ENCODE measurements around the gene EXOSC7.

Gene EXOSC7

GRCh38 chr3:45057557-45057956, 81.5 kb downstream of the EXOSC7 start:
- Histone ChIP-seq H3K27ac (ENCODE audit: low read depth, low read length) (no peak overlapping the region), H3K9ac (ENCODE audit: low read depth, low read length) (no peak overlapping the region), H3K36me3 (ENCODE audit: insufficient read depth, low read length) (no peaks in the 10 kb centered on the region), H3K27me3 (ENCODE audit: insufficient read depth, low read length) (peaks cover 58% of the 10 kb centered on the region), H3K4me3 (ENCODE audit: low read length) (no peak overlapping the region), H3K4me1 (ENCODE audit: insufficient read depth, low read length) (peaks cover 22% of the 10 kb centered on the region), H3K9me3 (ENCODE audit: insufficient read depth, low read depth, low read length) (no peaks in the 10 kb centered on the region)
- WGBS, result 87% methylated on average over 3 of the region's 3 CpGs

- H3K4me3 ChIP-seq (ENCODE audit: low read length), result no peak overlapping the region
- WGBS, result 94% methylated on average over 2 of the region's 2 CpGs
- H3K27me3 ChIP-seq (ENCODE audit: insufficient read depth, low read length), result peaks cover 58% of the 10 kb centered on the region
- H3K36me3 ChIP-seq (ENCODE audit: insufficient read depth, low read length), result no peaks in the 10 kb centered on the region
- no peak overlapping the region for H3K9ac ChIP-seq (ENCODE audit: low read depth, low read length)
- no peaks in the 10 kb centered on the region for H3K9me3 ChIP-seq (ENCODE audit: insufficient read depth, low read depth, low read length)
- peaks cover 22% of the 10 kb centered on the region for H3K4me1 ChIP-seq (ENCODE audit: insufficient read depth, low read length)
- no peak overlapping the region for H3K27ac ChIP-seq (ENCODE audit: low read depth, low read length)
Observed at GRCh38 chr3:45059132-45059531, 83.1 kb downstream of the EXOSC7 start.

GRCh38 chr3:45060165-45060892, 84.3 kb downstream of the EXOSC7 start:
- Histone ChIP-seq H3K4me1 (ENCODE audit: insufficient read depth, low read length) (peaks cover 16% of the 10 kb centered on the region), H3K27me3 (ENCODE audit: insufficient read depth, low read length) (peaks cover 50% of the 10 kb centered on the region), H3K27ac (ENCODE audit: low read depth, low read length) (no peak overlapping the region), H3K9me3 (ENCODE audit: insufficient read depth, low read depth, low read length) (no peaks in the 10 kb centered on the region), H3K4me3 (ENCODE audit: low read length) (no peak overlapping the region), H3K9ac (ENCODE audit: low read depth, low read length) (no peak overlapping the region), H3K36me3 (ENCODE audit: insufficient read depth, low read length) (no peaks in the 10 kb centered on the region)
- 14% methylated on average over 4 of the region's 4 CpGs for WGBS
